Cardiac muscle cell (in vitro differentiated cells and primary cell): ENCODE data around the gene KCNQ1. TPM values are rescaled to one million over a fixed set of nuclear protein-coding genes. Genes with fewer than 3 reads are reported as not detected.
A peak's percentile ranks its signal among the peaks of the same experiment; 100 is the strongest.

Source experiments
- DNase-seq, 2 donors: peaks; one replicate each; pipeline versions ENCODE4 v3.0.0 to v3.0.0-alpha.2; 2010 to 2017; ENCODE audit warnings: low read depth in 1 of 2, low spot score in 1 of 2
- H3K27ac ChIP-seq: fragments of 200-600 bp; sonication (generic); 2 replicates; pipeline ENCODE4 v1.5.1; 2016
- H3K27me3 ChIP-seq: fragments of 200-600 bp; sonication (generic); 2 replicates; pipeline ENCODE4 v1.6.0; 2016; ENCODE audit warnings: control low read depth
- H3K36me3 ChIP-seq: fragments of 200-600 bp; sonication (generic); 2 replicates; pipeline ENCODE4 v1.5.1; 2016; ENCODE audit warnings: control low read depth
- H3K4me1 ChIP-seq: fragments of 200-600 bp; sonication (generic); 2 replicates; pipeline ENCODE4 v1.8.1; 2017; ENCODE audit warnings: low read depth, mild to moderate bottlenecking, mixed run types
- H3K4me3 ChIP-seq: fragments of 200-600 bp; sonication (generic); 2 replicates; pipeline ENCODE4 v1.5.1; 2016; ENCODE audit warnings: mild to moderate bottlenecking
- H3K9me3 ChIP-seq: fragments of 200-600 bp; sonication (generic); 2 replicates; pipeline ENCODE4 v1.5.1; 2017; ENCODE audit warnings: low read depth, mild to moderate bottlenecking, control low read depth
- polyA plus RNA-seq: library from polyadenylated mRNA; unstranded; fragments of >200 nt; fragmentation: Nextera tagmentation; extraction: Ambion mirVana; gene quantifications from 2 replicates; pipeline ENCODE4 v1.2.1, GENCODE V29; 2016
- total RNA-seq: library from RNA; depleted of rRNA; stranded (reverse); fragments of >200 nt; gene quantifications from 2 replicates; pipeline ENCODE4 v1.2.3, GENCODE V29; 2016
- TF ChIP-seq, protein P1 (sequence below): IDR thresholded peaks from 2 replicates; pipeline ENCODE4 v1.5.1; 2012; ENCODE audit warnings: low read depth, mild to moderate bottlenecking, low read length

The KCNQ1 gene
- total and polyA plus RNA-seq, 2 experiments from 2014 or later, result 13.9 to 18.6 TPM

GRCh38 chr11:2416765-2417164 is 28.0 kb upstream of the KCNQ1 start:
- DNase-seq, result no peak
- no peaks in the 10 kb centered on the region for H3K9me3 ChIP-seq
- no peak overlapping the region for H3K27ac ChIP-seq
- H3K4me3 ChIP-seq, result no peak overlapping the region
- no peaks in the 10 kb centered on the region for H3K36me3 ChIP-seq
- TF ChIP-seq, protein P1, sequence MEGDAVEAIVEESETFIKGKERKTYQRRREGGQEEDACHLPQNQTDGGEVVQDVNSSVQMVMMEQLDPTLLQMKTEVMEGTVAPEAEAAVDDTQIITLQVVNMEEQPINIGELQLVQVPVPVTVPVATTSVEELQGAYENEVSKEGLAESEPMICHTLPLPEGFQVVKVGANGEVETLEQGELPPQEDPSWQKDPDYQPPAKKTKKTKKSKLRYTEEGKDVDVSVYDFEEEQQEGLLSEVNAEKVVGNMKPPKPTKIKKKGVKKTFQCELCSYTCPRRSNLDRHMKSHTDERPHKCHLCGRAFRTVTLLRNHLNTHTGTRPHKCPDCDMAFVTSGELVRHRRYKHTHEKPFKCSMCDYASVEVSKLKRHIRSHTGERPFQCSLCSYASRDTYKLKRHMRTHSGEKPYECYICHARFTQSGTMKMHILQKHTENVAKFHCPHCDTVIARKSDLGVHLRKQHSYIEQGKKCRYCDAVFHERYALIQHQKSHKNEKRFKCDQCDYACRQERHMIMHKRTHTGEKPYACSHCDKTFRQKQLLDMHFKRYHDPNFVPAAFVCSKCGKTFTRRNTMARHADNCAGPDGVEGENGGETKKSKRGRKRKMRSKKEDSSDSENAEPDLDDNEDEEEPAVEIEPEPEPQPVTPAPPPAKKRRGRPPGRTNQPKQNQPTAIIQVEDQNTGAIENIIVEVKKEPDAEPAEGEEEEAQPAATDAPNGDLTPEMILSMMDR, result no peak
- H3K27me3 ChIP-seq, result no peaks in the 10 kb centered on the region
- H3K4me1 ChIP-seq, result no peaks in the 10 kb centered on the region

- Histone ChIP-seq H3K36me3 (no peaks in the 10 kb centered on the region), H3K27ac (no peak overlapping the region), H3K9me3 (no peaks in the 10 kb centered on the region), H3K27me3 (no peaks in the 10 kb centered on the region), H3K4me1 (no peaks in the 10 kb centered on the region), H3K4me3 (no peak overlapping the region)
- no peak for DNase-seq
- TF ChIP-seq, protein P1, result no peak
Measured at GRCh38 chr11:2417856-2418692, 26.7 kb upstream of the KCNQ1 start.

DNA sequence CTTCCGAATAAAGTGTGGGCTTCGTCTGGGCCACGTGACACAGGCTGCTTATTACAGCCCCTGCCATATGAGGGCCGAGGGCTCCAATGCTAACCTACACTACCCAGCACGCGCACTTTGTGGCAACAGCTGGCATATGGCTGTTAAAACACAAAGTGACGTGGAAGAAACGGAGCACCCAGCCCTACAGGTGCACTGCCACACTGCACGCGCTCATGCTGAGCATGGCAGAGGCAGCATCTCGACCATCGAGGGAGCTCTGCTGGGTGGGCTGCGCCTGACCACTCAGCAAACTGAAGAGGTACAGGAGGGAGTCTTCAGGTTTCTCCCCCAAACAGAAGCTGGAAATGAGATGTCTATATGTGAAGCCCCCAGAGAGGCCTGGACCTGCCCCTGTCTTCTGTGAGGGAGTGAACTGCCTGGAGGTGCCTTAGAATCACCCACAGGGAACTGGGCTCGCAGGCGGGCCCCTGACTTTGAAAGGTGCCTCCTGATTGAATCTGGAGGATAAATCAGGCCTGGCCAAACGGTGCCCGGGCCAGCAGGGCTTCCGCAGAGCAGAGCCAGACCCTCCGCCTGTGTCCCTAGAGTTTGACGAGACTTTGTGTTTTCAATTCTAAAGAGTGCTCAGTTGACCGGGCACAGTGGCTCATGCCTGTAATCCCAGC is 26.0 kb upstream of the KCNQ1 start:
- H3K27me3 ChIP-seq, result no peaks in the 10 kb centered on the region
- no peaks in the 10 kb centered on the region for H3K4me1 ChIP-seq
- H3K27ac ChIP-seq, result no peak overlapping the region
- H3K9me3 ChIP-seq, result no peaks in the 10 kb centered on the region
- TF ChIP-seq, protein P1, result no peak
- no peaks in the 10 kb centered on the region for H3K36me3 ChIP-seq
- no peak overlapping the region for H3K4me3 ChIP-seq
- DNase-seq, result no peak

DNA sequence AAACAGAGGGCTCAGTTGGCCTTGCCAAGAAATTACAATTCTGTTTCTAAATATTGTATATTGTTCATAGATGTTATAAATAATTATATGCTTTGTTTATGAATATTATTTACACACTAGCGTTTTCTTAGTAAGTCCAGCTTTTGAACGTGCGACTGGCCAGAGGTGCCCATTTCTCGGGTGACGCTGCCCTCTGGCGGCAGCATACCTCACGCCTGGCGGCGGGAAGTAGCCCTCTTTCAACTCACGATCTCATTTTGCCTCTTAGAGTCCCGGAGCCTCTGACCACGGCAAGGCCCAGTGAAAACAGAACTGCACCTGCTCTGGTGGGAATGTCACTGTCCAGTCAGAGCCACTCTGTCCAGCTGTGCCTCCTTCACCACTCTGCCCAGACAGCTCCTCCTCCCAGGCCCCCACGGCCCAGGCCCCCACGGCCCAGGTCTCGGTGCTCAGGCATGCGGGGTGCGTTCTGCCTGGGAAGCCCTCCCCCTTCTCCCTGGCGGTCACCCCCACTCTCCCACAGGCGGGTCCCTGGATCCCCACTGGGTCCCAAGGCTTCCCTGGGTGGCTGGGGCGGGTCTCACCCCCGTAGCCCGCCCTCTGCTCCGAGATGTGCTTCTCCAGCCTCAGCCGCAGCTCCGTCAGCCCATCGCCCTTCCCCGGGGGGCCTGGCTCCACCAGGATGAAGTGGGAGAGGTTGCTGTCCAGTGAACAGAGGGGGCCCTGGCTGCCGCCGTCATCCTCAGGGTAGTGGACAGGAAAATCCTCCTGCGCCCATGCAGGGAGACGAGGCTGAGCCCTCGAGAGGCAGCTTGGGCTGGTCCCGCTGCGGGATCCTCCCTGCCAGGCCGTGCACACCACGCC is 24.9 kb upstream of the KCNQ1 start:
- H3K9me3 ChIP-seq, result no peaks in the 10 kb centered on the region
- H3K36me3 ChIP-seq, result no peaks in the 10 kb centered on the region
- no peaks in the 10 kb centered on the region for H3K27me3 ChIP-seq
- no peaks in the 10 kb centered on the region for H3K4me1 ChIP-seq
- DNase-seq, result peak; percentile 86 to 87
- TF ChIP-seq, protein P1, result peak; percentile 86
- no peak overlapping the region for H3K4me3 ChIP-seq
- H3K27ac ChIP-seq, result peak overlapping the region; percentile 3

GRCh38 chr11:2420502-2421225 is 24.1 kb upstream of the KCNQ1 start:
- TF ChIP-seq, protein P1, result peak; percentile 86
- Histone ChIP-seq H3K27me3 (no peaks in the 10 kb centered on the region), H3K4me1 (no peaks in the 10 kb centered on the region), H3K4me3 (no peak overlapping the region), H3K27ac (peak overlapping the region; percentile 3), H3K9me3 (no peaks in the 10 kb centered on the region), H3K36me3 (no peaks in the 10 kb centered on the region)
- DNase-seq, result peak; percentile 81 to 91
